Measurements from ENCODE around the gene SLC26A9.

SLC26A9 gene

DNA sequence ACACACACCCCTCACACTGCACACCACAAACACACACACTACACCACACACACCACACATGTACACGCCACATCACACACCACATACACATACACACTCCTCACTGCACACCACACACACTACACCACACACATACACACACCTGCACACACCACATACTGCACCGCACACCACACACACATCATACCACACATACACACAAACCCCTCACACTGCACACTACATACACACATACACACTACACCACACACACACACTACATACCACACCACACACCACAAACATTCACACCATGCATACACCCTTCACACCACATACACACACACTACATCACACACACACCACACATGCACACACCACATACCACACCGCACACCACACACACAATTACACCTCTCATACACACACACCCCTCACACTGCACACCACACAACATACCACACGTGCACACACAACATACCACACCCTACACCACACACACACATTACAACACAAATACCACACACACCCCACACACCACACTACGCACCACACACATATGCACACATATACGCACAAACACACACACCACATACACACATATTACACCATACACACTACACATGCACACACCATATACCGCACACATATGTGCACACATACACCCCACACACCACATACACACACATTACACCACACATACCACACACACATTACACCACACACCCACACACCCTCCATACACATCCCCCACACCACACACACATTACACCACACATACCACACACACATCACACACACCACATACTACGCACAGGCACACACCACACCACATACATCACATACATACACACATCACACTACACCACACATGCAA is 30.3 kb upstream of the SLC26A9 start:
- DNase-seq: no peak

DNA sequence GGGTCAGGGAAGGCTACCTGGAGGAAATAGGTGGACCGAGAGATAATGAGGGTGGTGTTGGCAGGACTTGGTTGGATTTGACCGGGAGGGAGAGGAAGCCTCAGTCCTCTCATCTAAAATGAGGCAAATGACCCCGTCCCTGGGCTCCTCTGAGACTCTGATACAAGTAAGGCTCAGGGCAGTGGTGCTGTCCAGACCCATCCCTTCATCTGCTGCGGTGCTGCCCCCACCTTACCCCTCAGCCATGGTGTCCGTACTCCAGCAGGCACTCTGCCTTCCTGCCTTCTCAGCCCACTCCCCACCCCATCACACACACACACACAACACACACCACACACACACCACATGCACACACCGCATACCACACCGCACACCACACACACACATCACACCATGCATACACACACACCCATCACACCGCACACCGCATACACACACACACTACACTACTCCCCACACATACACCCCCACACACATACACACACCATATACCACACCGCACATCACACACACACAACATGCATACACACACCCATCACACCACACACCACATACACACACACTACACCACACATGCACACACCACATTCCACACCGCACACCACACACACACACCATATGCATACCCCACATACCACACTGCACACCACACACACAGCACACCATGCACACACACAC is 29.4 kb upstream of the SLC26A9 start:
- no peak for DNase-seq

DNA sequence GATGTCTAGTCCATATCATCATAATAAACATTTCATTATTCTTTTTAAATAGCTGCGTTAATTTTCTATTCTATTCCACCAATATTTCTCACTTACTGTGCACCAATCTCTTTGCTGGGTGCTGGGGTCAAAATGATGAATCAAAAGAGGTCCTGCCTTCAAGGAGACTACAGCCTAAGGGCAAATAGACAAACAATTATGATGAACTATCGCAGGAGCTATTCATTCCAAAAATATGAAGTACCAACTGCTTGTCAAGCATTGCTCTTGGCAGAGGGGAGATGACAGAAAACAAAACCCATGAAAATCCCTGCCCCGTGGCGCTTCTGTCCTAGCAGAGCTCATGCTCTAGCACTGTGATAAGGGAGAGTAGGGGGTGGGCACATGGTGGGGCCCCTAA is 28.8 kb upstream of the SLC26A9 start:
- no peak for DNase-seq

DNA sequence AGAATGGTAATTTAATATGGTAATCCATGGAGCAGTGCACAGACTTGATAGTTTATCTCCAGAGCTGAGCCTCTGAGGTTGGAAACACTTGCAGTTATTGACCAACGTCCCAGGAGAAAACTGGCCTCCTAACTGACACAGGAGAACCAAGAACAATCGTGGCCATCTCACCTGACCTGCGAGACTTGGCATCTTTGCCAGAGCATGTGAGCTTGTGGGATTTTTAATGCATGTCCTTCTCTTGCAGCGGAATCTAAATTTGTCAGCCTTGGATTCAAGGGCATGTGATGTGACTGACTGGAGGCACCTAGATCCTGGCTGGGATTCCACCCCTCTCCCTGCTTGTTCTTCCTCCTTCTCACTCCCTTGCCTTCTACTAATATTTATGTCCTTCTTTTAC is 27.8 kb upstream of the SLC26A9 start:
- no peak for DNase-seq

DNA sequence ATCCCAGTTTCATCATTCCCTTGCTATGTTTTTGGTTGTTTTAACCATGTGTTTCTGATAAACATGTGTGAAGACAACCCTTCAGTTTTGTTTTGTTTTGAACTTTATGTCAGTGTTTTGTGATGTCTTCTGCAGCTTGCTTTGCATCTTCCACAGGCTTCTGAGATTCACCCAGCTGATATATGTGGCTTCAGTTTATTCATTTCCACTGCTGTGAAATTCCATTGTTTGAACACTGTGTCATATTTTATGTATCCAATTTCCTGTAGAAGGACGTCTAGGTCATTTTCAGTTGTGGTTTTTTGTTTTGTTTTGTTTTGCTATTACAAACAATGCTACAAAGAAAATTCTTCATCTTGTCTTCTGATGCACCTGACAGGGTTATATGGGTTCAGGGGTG is 27.2 kb upstream of the SLC26A9 start:
- DNase-seq: peak; percentile 36

DNA sequence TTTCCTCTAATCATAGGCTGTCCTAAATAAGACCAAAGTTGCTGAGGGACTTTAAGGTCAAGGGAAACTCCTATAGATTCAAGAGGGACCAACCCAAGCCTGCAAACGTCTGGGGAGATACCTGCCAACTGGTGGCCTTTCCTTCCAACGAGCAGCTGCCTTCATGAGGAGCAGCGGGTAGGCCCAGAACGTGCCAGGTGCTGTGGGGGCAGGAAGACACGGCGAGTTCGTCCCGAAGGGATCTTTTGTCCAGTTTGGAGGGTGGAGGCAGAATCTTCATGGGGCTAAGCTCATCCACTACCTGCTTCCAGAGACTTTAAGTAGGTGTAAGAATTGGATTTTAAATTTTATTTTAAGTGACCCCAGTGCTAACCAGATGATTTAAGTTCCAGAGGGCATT is 26.0 kb upstream of the SLC26A9 start:
- DNase-seq: no peak

DNA sequence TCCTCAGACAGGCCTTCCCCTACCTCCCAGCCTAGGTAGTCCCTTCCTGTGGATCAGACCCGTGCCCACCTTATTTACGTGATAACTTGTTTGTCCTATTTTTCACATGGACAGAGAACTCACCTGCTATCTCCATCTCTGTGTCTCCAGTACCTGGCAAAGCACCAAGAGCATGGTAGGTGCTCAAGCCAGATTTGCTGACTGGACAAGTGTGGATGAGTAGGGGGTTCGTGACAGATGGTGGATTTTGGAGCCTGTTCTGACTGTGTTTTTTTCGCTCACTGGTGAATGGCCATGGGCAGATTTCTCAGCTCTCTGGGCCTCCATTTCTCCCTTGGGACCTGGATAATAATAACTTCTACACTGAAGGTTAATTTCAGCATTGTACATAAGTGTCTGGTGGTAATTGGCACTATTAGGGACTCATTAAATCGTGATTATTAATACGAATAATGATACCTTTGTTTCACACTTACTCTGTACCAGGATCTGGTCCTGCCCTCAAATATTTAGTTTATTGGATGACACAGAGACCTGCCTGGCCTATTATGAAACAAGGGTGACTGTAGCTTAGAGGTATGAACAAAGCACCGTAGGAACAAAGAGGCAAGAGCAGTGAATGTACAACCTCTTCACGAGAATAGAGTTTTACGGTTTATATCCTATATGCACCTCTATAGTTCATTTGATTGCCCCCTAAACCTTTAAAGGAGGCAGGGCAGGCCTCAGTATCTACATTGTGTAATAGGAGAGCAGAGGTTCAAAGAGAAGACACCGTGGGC is 24.5 kb upstream of the SLC26A9 start:
- DNase-seq: no peak

DNA sequence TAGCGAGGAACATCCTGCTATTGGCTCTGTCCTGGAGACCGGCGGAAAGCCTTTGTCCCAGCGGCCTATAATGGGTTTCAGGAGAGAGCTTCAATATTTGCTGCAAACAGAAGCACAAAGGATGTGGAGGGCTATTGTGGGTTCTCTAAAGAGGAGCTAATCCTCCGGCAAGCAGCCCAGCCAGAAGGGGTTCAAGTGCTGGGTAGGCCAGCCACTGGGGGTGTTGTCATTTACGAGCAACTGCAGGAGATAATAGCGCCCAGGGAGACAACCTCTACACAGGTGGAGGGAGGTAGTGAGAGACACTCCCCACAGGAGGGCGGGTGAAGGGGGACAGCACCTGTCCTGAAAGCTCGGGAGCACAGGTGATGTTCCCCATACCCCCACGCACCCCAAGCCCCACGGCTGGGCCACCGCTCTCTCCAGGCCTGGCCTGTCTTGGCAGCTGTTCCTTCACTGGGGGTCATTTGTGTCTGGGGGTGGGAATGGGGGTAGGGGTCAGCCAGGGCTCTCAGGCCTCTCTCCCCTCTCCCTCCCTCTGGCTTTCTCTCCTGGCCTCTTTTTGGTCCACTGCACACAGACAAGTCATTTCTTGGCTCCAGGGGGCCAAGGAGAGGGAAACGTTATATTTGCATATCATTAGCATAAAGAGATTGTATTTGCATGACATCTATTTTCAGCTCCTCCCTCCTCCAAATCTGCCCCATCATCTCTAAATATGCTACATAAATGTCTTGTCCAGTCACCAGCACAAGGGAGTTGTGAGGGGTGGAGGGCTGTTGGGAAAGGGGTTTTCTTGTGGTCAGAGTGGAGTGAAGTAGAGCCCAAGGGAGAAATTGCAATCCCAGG is 22.0 kb upstream of the SLC26A9 start:
- DNase-seq: peak; percentile 98

DNA sequence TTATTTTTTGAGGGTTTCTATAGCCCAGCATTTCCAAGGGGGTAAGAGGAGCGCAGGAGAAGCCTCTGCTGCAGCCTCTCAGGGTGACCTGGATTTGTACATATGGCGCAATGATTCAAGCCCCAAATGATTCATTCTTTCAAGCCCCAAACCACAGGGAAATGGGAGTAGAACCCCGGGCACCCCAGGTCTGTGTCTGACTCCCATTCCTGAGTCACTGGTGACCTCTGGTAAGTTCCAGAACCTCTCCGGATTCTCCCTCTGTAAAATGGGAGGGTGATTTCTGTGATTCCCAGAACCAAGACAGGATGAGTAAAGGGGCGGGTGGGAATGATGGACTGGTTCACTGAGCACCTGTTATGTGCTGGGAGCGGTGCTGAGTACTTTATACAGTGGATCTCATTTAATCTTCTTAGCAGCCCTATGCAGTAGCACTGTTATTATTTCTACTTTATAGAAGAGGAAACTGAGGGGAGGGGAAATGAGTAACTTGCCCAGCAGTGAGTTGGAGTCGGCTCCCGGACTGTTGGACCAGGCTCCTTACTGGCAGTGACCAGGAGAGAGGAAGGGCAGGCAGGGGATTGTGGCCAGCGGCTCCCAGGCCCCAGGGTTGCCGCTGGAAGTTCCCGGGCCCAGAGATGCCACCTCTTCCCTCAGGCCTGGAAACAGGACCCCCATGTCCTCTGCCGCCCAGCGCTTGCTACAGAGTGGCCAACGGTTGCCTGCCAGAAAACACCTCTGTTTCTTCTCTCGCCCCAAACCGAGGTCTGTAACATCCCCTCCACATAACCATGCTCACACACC is 20.3 kb upstream of the SLC26A9 start:
- DNase-seq: no peak

DNA sequence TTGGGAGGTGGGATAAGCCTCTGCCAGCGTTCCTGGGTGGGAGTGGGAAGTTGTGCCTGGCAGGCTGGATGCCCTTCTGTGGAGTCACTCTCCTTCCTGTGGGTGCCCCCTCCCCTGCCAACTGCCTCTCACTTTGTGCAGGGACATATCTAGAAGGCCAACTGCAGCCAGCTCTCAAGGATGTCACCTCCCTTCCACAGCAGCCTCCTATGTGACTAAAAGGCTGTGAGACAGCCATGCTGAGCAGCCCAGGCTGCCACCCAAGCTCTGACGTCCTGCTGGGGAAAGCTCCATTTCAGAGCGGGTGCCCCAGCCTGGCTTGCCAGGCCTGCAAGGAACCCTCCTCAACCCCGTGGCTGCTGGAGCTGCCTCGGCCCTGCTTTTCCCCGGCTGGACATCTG is 19.6 kb upstream of the SLC26A9 start:
- no peak for DNase-seq

DNA sequence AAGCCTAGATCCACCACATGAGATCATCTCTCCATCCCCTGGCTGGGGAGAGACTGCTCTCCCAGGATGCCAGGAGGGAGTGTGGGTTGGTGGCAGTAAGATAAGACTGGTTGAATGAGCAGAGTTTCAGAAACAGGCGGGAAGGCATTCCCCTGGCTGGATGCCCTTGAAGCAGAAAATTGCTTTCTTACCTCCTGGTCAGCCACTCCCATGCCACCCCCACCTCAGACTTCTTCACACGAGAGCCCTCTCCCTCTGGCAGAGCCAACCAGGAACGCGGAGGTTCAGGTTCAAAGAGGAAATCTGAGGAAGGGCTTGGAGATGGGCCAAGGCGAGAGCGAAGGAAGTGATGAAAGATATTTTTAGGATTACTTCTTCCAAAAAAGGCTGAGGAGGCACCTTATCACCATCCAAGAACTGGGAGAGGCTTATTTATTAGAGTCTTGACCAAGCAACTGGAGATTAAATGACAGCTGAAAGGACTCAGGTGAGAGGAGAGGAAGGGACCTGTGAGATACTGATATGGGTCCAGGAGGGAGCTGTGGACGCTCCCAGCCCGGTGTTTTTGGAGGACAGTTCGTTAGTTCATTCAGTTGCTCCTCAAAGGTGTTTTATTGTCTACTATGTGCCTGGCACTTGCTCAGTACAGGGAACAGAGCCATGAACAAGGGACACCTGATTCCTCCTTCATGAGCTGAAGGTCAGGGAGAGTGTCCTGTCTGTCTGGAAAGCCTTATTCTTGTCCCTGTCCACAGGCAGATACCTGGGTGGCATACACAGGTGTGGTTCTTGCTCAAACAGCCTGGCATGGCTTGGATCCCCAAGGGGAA is 18.9 kb upstream of the SLC26A9 start:
- peak; percentile 91 for DNase-seq

DNA sequence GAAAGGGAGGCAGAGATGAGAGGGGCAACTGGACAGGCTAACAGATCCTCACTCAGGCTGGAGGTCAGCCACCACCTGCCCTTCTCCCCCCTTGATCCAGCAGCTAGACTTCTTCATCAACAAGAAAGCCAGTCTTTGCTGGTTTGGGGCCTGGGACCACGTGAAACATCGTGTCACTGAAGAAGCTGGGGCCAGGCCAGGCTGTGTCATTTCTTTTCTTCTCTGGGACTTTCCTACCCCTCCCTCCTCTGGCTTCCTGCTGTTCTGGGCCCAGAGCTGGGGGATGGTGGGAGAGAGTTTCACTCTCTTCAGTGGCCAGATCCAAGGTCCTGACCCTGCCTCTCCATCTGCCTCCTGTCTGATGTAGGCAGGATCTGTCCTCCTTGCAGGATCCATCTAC is 18.1 kb upstream of the SLC26A9 start:
- no peak for DNase-seq

DNA sequence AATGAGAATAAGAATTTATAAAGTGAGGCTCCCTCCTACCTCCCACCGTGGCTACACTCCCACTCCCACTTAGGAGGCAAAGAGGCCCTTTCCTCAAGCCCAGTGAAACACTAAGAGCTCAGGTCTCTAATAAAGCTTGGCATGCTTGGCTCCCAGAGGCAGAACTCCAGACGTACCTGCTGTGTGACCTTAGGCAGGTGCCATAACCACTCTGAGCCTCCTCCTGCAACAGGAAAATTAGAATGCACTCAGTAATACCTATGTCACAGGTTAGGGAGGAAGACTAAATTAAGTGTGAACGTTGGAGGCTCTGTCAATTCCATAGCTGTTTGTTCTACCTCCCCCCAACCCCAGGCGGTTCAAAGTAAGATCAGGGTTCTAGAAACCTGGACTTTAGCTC is 16.5 kb upstream of the SLC26A9 start:
- DNase-seq: no peak

DNA sequence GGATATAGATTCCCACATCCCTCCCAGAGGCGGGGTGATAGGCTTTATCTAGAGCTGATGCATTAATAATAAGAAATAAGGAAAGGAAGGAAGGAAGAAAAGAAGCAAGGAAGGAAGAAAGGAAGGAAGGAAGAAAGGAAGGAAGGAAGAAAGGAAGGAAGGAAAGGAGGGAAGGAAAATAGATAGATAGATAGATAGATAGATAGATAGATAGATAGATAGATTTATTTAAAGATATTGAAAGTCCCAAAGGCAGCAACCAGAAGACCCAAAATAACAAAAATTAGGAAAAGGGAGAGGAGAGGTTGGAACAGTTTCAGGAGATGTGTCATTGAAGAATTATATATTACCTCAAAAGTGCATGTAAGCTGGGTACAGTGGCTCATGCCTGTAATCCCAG is 12.2 kb upstream of the SLC26A9 start:
- no peak for DNase-seq

DNA sequence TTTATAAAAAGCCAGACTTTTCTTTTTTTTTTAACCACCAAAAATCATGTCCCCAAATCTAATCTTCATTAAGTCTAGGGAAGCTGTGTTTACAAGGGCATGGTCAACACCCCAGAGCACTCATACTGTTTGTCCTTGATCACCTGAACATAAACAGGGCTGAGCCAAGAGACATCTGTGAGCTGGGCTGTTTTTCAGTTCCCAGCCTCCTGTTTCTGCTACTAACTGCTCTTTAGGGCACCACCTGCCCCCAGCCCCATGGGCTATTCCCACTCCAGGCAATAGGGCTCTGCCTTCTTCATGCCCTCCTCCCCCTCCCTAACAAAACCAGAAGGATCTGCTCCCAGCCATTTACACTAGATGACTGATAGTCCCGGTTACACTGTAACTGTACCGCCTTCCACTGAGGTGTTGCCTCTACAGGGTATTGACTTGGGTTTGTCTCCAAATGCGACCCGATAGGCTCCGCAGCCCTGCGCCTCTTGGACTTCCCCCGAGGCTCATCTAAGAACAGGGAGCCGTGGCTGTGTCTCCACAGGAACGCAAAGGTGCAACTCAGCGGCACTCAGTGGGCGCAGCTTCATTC is 11.7 kb upstream of the SLC26A9 start:
- DNase-seq: peak; percentile 95

DNA sequence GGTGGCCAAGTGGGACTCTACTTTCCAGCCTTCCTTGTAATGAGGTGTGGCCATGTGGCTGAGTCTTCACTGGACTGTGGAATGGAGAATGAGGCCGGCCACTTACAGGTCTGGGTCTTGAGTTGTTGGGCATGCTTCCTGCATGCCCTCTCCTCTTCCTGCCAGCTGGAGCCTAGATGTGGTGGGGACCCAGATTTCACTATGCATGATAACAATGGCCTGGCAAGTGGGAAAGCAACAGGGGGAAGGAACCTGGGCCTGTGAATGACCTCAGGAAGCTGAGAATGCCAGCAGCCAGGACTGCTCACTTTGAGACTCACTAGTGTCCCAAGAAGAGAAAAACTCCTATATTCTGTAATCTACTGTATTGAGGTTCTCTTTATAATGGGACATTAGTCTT is 8.5 kb upstream of the SLC26A9 start:
- no peak for DNase-seq

DNA sequence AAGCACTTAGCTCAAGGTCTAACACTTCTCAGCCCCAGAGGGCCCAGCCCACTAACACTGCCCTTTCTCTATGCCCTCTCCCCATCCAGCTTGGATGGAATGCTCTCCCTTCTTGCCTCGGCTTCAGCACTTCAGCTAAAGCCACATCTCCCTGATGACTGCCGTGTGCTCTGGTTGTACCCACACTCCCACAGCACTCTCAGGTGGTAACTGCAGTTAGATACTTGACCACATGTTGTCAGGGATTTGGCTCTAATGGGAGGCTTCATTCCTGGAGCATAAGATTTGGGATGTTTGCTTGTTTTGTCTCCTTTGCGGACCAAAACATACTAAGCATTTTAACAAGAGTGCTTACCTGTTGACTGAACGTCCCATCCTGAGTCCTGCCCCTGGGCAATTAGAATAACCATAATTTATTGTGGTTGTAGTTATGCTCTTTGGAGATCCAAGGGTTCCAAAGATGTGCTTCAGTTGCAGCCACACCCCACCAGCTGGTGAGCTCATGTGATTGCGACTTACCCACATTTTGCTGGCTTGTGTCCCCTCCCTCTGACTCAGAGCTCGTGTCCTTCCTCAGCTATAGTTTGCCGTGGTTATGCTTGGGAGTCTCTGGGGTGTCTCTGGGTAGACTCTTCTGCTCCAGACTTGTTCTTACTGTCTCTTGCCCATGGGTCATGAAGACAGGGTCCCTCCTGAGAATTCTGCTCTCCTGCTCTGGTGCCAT is 7.7 kb upstream of the SLC26A9 start:
- DNase-seq: no peak

DNA sequence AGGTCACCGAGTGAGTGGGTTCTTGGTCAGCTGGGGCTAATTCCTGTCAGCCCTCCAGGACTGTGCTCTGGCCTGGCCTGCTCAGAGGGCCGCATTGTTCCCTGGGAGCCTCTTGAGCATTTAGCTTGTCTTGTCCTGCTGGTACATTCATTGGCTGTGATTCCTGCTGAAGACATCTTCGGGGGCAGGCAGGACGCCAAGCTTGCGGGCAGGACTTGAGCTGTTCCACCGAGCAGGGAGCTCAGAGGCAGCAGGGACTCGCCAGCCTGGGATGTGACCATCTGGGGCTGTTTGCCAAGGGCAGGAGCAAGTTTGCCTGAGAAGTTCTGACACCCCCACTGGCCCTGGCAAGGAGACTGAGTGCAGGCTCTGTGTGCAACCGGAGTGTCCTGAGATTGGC is 7.0 kb upstream of the SLC26A9 start:
- no peak for DNase-seq

DNA sequence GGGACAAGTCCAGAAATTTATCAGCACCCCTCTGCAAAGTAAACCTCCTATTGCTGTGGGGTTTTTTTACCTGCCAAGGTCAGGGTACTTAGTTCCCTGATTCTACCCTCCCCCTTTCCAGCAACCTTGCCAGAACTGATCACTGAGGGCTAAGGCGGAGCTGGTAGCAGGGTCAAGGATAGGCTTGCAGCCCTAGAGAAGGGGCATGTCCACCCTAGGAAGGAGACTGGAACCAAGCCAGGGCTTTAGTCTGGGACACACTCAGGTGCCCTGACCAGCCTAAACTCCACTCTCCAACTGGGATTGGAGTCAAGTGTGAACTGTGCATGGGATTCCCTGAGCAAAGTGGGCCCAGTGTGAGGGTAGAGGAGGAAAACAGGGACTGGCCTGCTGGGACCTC is 6.5 kb upstream of the SLC26A9 start:
- DNase-seq: no peak

DNA sequence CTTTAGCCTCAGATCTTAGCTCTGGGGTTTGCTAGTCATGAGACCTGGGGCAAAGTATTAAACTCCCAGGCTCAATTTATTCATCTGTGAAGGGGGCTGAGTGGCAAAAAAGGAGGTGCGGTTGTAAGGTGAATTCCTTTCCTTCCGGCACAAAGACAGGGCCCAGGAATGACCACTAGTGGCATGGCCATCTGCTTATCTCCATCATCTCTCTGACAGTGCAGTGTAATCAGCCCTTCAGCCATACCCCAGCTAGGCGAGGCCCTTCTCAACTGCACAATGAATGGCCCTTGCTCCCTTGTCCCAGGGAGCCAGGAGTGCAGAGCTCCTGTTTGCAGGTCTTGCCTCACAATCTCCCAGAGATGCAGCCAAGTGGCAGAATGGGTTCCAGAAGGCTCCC is 5.6 kb upstream of the SLC26A9 start:
- DNase-seq: no peak
